PC-3 (cell line): ENCODE results near the gene ZNF45. TPM values are rescaled to one million over a fixed set of nuclear protein-coding genes. Genes with fewer than 3 reads are reported as not detected.

Experiments
- ATAC-seq: fragments of 200-7000 bp; cut with Tn5 transposase; 2 replicates; pipeline ENCODE4 v1.9.1; 2020; ENCODE audit warnings: mild to moderate bottlenecking, moderate library complexity
- BruUV-seq: library from RNA; stranded (reverse); fragments of 400-500 nt; replicated peaks from 2 replicates; lab custom pipeline; 2021; lab: Mats Ljungman, UMichigan
- CTCF ChIA-PET: fragments of 300-600 bp; sonication (Branson Sonifier 250); formaldehyde crosslinking; loops from one replicate; lab custom pipeline; 2022; ENCODE audit warnings: antibody characterized with exemption; lab: Charles Lee
- POLR2A ChIA-PET: fragments of 300-600 bp; sonication (Branson Sonifier 250); formaldehyde crosslinking; loops from one replicate; lab custom pipeline; 2022; ENCODE audit warnings: antibody characterized with exemption; ENCODE audit not compliant: unreplicated experiment; lab: Charles Lee
- DNase-seq: peaks from one replicate; pipeline ENCODE4 v3.0.0-alpha.2; 2015
- H2AFZ ChIP-seq: fragments of 300-600 bp; sonication (generic); 2 replicates; pipeline ENCODE4 v1.6.0; 2016; ENCODE audit warnings: antibody characterized with exemption, low read length
- H3F3A ChIP-seq: fragments of 300-600 bp; sonication (generic); one replicate; pipeline ENCODE4 v1.6.0; 2017; ENCODE audit warnings: antibody characterized with exemption, low read length, control low read depth, mild to moderate bottlenecking; ENCODE audit not compliant: unreplicated experiment
- H3K27ac ChIP-seq: fragments of 300-600 bp; sonication (generic); 2 replicates; pipeline ENCODE4 v1.5.1; 2016; ENCODE audit warnings: mild to moderate bottlenecking, low read length
- H3K27me3 ChIP-seq: fragments of 300-600 bp; sonication (generic); 2 replicates; pipeline ENCODE4 v1.6.1; 2016; ENCODE audit warnings: low read length, mixed read lengths
- H3K36me3 ChIP-seq: fragments of 300-600 bp; sonication (generic); 2 replicates; pipeline ENCODE4 v1.6.1; 2016; ENCODE audit warnings: low read depth, mixed run types, low read length, mixed read lengths
- H3K4me1 ChIP-seq: fragments of 300-600 bp; sonication (generic); 2 replicates; pipeline ENCODE4 v1.5.1; 2016; ENCODE audit warnings: low read length; ENCODE audit not compliant: insufficient read depth
- H3K4me2 ChIP-seq: fragments of 300-600 bp; sonication (generic); 2 replicates; pipeline ENCODE4 v1.6.0; 2016; ENCODE audit warnings: low read length
- H3K4me3 ChIP-seq: fragments of 300-600 bp; sonication (generic); 2 replicates; pipeline ENCODE4 v1.5.1; 2016; ENCODE audit warnings: mild to moderate bottlenecking, low read length, mixed read lengths
- H3K79me2 ChIP-seq: fragments of 300-600 bp; sonication (generic); 2 replicates; pipeline ENCODE4 v1.6.1; 2017; ENCODE audit warnings: low read length, mixed read lengths
- H3K9ac ChIP-seq: fragments of 300-600 bp; sonication (generic); 2 replicates; pipeline ENCODE4 v1.6.0; 2016; ENCODE audit warnings: mild to moderate bottlenecking, low read length
- H3K9me2 ChIP-seq: fragments of 300-600 bp; sonication (generic); replicated peaks from 2 replicates; pipeline ENCODE4 v1.6.1; 2016; ENCODE audit warnings: mixed run types, low read length, mixed read lengths
- H3K9me3 ChIP-seq: fragments of 300-600 bp; sonication (generic); 2 replicates; pipeline ENCODE4 v1.6.1; 2016; ENCODE audit warnings: low read length, mixed read lengths
- H4K20me1 ChIP-seq: fragments of 300-600 bp; sonication (generic); 2 replicates; pipeline ENCODE4 v1.6.1; 2016; ENCODE audit warnings: low read length, mixed read lengths
- EZH2 ChIP-seq: fragments of 300-600 bp; sonication (generic); IDR thresholded peaks from one replicate; pipeline ENCODE4 v1.6.1; 2017; ENCODE audit warnings: antibody characterized with exemption, mild to moderate bottlenecking, low read length; ENCODE audit not compliant: unreplicated experiment
- EZH2phosphoT487 ChIP-seq: fragments of 300-600 bp; sonication (generic); IDR thresholded peaks from 2 replicates; pipeline ENCODE4 v1.6.1; 2018; ENCODE audit warnings: mild to moderate bottlenecking, antibody characterized with exemption, low read length, borderline replicate concordance
- intact Hi-C: fragments of 100-400 bp; cut with micrococcal nuclease; formaldehyde crosslinking; loops from 2 replicates; pipeline ENCODE4 v1.9.0; 2023
- total RNA-seq: library from RNA; depleted of rRNA; stranded (reverse); fragments of >200 nt; gene quantifications from 2 replicates; pipeline ENCODE4 v1.2.3, GENCODE V29; 2014
- TF ChIP-seq, protein P1 (sequence below): fragments of 300-600 bp; sonication (generic); conservative IDR thresholded peaks from 2 replicates; pipeline ENCODE4 v1.5.1; 2017; ENCODE audit warnings: antibody characterized with exemption, low read depth, mild to moderate bottlenecking, low read length

ZNF45 gene
- total RNA-seq, 1 experiment from 2014 or later = 5.8 TPM

DNA sequence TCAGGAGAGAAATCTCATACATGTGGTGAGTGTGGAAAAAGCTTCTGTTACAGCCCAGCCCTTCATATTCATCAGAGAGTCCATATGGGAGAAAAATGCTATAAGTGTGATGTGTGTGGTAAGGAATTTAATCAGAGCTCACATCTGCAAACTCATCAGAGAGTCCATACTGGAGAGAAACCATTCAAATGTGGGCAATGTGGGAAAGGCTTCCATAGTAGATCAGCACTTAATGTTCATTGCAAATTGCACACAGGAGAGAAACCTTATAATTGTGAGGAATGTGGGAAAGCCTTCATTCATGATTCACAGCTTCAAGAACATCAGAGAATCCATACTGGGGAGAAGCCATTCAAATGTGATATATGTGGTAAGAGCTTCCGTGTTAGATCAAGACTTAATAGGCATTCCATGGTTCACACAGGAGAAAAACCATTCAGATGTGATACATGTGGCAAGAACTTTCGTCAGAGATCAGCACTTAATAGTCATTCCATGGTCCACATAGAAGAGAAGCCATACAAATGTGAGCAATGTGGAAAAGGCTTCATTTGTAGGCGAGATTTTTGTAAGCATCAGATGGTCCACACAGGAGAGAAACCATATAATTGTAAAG, 31.1 kb upstream of the ZNF45 start:
- H3K79me2 ChIP-seq = no peaks in the 10 kb centered on the region
- no TSS peak for BruUV-seq
- H3K4me2 ChIP-seq = no peak overlapping the region
- TF ChIP-seq EZH2 (no peak), EZH2phosphoT487 (no peak)
- TF ChIP-seq, protein P1, sequence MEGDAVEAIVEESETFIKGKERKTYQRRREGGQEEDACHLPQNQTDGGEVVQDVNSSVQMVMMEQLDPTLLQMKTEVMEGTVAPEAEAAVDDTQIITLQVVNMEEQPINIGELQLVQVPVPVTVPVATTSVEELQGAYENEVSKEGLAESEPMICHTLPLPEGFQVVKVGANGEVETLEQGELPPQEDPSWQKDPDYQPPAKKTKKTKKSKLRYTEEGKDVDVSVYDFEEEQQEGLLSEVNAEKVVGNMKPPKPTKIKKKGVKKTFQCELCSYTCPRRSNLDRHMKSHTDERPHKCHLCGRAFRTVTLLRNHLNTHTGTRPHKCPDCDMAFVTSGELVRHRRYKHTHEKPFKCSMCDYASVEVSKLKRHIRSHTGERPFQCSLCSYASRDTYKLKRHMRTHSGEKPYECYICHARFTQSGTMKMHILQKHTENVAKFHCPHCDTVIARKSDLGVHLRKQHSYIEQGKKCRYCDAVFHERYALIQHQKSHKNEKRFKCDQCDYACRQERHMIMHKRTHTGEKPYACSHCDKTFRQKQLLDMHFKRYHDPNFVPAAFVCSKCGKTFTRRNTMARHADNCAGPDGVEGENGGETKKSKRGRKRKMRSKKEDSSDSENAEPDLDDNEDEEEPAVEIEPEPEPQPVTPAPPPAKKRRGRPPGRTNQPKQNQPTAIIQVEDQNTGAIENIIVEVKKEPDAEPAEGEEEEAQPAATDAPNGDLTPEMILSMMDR = no peak
- intact Hi-C loops = no loop called here
- no peaks in the 10 kb centered on the region for H3K27me3 ChIP-seq
- H3K27ac ChIP-seq = no peak overlapping the region
- no peak overlapping the region for H2AFZ ChIP-seq
- H3K36me3 ChIP-seq = peaks cover 37% of the 10 kb centered on the region
- ChIA-PET POLR2A (no interaction called here), CTCF (no interaction called here)
- no peaks in the 10 kb centered on the region for H3K9me2 ChIP-seq
- no peaks in the 10 kb centered on the region for H4K20me1 ChIP-seq
- H3F3A ChIP-seq = no peaks in the 10 kb centered on the region
- no peaks in the 10 kb centered on the region for H3K4me1 ChIP-seq
- H3K4me3 ChIP-seq = no peak overlapping the region
- ATAC-seq (no peak), DNase-seq (no peak)
- peaks cover 12% of the 10 kb centered on the region; the same call in 1 of the 2 replicates for H3K9me3 ChIP-seq
- H3K9ac ChIP-seq = no peak overlapping the region

DNA sequence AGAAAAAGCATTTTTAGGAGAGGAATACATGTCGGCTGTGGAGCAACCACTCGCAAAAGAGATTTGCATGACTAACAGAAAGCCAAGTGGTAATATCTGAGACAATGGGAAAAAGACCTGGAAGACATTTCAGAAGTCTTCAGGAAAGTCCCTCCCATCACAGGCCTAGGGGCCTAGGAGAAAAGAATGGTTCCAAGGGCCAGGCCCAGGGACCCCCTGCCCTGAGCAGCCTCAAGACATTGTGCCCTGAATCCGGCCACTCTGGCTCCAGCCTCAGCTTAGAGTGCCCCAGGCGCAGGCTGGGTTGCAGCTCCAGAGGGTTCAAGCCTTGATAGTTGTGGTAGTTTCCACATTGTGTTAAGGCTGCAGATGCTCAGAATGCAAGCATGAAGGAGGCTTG, 25.3 kb upstream of the ZNF45 start:
- peaks cover under 1% of the 10 kb centered on the region; the same call in 1 of the 2 replicates for H3K9me3 ChIP-seq
- POLR2A ChIA-PET = no interaction called here
- H3K79me2 ChIP-seq = no peaks in the 10 kb centered on the region
- BruUV-seq = no TSS peak
- no peak for TF ChIP-seq EZH2
- TF ChIP-seq, protein P1 = no peak
- no peak for TF ChIP-seq EZH2phosphoT487
- intact Hi-C loops = no loop called here
- H3K9me2 ChIP-seq = no peaks in the 10 kb centered on the region
- H3K4me3 ChIP-seq = no peak overlapping the region
- H3K4me2 ChIP-seq = no peak overlapping the region
- no peaks in the 10 kb centered on the region for H3K4me1 ChIP-seq
- ATAC-seq = no peak
- no peak overlapping the region for H2AFZ ChIP-seq
- H4K20me1 ChIP-seq = no peaks in the 10 kb centered on the region
- peaks cover 18% of the 10 kb centered on the region for H3K36me3 ChIP-seq
- H3K27me3 ChIP-seq = no peaks in the 10 kb centered on the region
- CTCF ChIA-PET = no interaction called here
- no peak for DNase-seq
- no peaks in the 10 kb centered on the region for H3F3A ChIP-seq
- no peak overlapping the region for H3K9ac ChIP-seq
- no peak overlapping the region for H3K27ac ChIP-seq

DNA sequence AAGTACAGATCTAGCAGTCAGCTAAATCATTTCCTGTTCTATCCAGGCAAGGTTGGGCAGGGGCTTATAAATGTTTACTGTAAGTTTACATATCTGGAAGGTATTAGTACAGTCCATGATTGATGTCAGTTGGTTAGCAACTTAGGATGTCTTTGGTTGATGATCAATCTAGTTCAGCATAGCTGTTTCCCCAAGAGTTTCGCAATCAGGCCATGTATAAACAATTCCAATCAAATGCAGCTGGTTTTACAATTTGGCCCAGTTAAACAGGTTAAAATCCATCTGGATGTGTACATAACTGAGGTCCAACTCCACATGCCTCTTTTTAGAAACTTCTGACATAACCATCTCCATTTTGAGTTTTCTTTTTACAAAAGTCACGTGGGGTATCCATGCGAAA, 22.8 kb upstream of the ZNF45 start:
- no TSS peak for BruUV-seq
- Histone ChIP-seq H4K20me1 (no peaks in the 10 kb centered on the region), H3K4me2 (no peak overlapping the region), H3K27me3 (no peaks in the 10 kb centered on the region), H3F3A (no peaks in the 10 kb centered on the region), H3K4me1 (no peaks in the 10 kb centered on the region), H3K9me2 (no peaks in the 10 kb centered on the region), H2AFZ (no peak overlapping the region), H3K9me3 (no peaks in the 10 kb centered on the region), H3K27ac (no peak overlapping the region), H3K79me2 (no peaks in the 10 kb centered on the region), H3K4me3 (no peak overlapping the region), H3K36me3 (no peaks in the 10 kb centered on the region; the same call in 1 of the 2 replicates), H3K9ac (no peak overlapping the region)
- DNase-seq (no peak), ATAC-seq (no peak)
- intact Hi-C loops = loop anchor here (10.0 kb wide), 1 partner anchor 137 kb away; the partner anchor contains the start of gene ZNF224
- ChIA-PET CTCF (no interaction called here), POLR2A (no interaction called here)
- TF ChIP-seq EZH2phosphoT487 = no peak
- no peak for TF ChIP-seq EZH2
- TF ChIP-seq, protein P1 = no peak
